SW480 (cell line): ENCODE measurements around the gene CEP131.

Experiments
- DNase-seq: peaks from one replicate; pipeline ENCODE4 v3.0.0-alpha.2; 2016; ENCODE audit warnings: low spot score

Gene CEP131

GRCh38 chr17:81222906-81223761, at the start of gene CEP131:
CEP131 (minus strand) TSS chr17:81222965; CDS start chr17:81220056, 2,909 bp downstream.
- DNase-seq, result peak; percentile 97

GRCh38 chr17:81271226-81271625, 48.5 kb upstream of the CEP131 start:
- DNase-seq, result no peak

GRCh38 chr17:81270279-81270678, 47.5 kb upstream of the CEP131 start:
- no peak for DNase-seq

- DNase-seq, result no peak
Measured at GRCh38 chr17:81267390-81268067, 44.8 kb upstream of the CEP131 start.

GRCh38 chr17:81265576-81265975, 42.8 kb upstream of the CEP131 start:
- DNase-seq, result no peak

GRCh38 chr17:81264640-81265039, 41.9 kb upstream of the CEP131 start:
- no peak for DNase-seq

GRCh38 chr17:81263371-81264181, 40.8 kb upstream of the CEP131 start:
- no peak for DNase-seq

- DNase-seq, result no peak
Measured at GRCh38 chr17:81261582-81262336, 39.0 kb upstream of the CEP131 start.

GRCh38 chr17:81261096-81261495, 38.3 kb upstream of the CEP131 start:
- DNase-seq, result no peak

GRCh38 chr17:81260641-81261040, 37.9 kb upstream of the CEP131 start:
- no peak for DNase-seq

- DNase-seq, result no peak
Measured at GRCh38 chr17:81260171-81260570, 37.4 kb upstream of the CEP131 start.

- DNase-seq, result no peak
Measured at GRCh38 chr17:81259058-81259605, 36.4 kb upstream of the CEP131 start.

- no peak for DNase-seq
Measured at GRCh38 chr17:81258292-81258691, 35.5 kb upstream of the CEP131 start.

- no peak for DNase-seq
Measured at GRCh38 chr17:81257533-81257932, 34.8 kb upstream of the CEP131 start.

GRCh38 chr17:81256616-81257015, 33.9 kb upstream of the CEP131 start:
- DNase-seq, result no peak

GRCh38 chr17:81254955-81255717, 32.4 kb upstream of the CEP131 start:
- peak; percentile 58 for DNase-seq

GRCh38 chr17:81253358-81254131, 30.8 kb upstream of the CEP131 start:
- no peak for DNase-seq

- DNase-seq, result no peak
Measured at GRCh38 chr17:81252987-81253329, 30.2 kb upstream of the CEP131 start.

GRCh38 chr17:81252326-81252986, 29.7 kb upstream of the CEP131 start:
- no peak for DNase-seq
